HG03457 (cell line): Measurements from ENCODE around the gene RICTOR.

Source experiments
- ATAC-seq: cut with Tn5 transposase; IDR thresholded peaks from one replicate; pipeline ENCODE4 v1.9.1; 2021; ENCODE audit warnings: moderate number of reproducible peaks; ENCODE audit not compliant: unreplicated experiment

The RICTOR gene, protein sequence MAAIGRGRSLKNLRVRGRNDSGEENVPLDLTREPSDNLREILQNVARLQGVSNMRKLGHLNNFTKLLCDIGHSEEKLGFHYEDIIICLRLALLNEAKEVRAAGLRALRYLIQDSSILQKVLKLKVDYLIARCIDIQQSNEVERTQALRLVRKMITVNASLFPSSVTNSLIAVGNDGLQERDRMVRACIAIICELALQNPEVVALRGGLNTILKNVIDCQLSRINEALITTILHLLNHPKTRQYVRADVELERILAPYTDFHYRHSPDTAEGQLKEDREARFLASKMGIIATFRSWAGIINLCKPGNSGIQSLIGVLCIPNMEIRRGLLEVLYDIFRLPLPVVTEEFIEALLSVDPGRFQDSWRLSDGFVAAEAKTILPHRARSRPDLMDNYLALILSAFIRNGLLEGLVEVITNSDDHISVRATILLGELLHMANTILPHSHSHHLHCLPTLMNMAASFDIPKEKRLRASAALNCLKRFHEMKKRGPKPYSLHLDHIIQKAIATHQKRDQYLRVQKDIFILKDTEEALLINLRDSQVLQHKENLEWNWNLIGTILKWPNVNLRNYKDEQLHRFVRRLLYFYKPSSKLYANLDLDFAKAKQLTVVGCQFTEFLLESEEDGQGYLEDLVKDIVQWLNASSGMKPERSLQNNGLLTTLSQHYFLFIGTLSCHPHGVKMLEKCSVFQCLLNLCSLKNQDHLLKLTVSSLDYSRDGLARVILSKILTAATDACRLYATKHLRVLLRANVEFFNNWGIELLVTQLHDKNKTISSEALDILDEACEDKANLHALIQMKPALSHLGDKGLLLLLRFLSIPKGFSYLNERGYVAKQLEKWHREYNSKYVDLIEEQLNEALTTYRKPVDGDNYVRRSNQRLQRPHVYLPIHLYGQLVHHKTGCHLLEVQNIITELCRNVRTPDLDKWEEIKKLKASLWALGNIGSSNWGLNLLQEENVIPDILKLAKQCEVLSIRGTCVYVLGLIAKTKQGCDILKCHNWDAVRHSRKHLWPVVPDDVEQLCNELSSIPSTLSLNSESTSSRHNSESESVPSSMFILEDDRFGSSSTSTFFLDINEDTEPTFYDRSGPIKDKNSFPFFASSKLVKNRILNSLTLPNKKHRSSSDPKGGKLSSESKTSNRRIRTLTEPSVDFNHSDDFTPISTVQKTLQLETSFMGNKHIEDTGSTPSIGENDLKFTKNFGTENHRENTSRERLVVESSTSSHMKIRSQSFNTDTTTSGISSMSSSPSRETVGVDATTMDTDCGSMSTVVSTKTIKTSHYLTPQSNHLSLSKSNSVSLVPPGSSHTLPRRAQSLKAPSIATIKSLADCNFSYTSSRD (N-terminal part only)

DNA sequence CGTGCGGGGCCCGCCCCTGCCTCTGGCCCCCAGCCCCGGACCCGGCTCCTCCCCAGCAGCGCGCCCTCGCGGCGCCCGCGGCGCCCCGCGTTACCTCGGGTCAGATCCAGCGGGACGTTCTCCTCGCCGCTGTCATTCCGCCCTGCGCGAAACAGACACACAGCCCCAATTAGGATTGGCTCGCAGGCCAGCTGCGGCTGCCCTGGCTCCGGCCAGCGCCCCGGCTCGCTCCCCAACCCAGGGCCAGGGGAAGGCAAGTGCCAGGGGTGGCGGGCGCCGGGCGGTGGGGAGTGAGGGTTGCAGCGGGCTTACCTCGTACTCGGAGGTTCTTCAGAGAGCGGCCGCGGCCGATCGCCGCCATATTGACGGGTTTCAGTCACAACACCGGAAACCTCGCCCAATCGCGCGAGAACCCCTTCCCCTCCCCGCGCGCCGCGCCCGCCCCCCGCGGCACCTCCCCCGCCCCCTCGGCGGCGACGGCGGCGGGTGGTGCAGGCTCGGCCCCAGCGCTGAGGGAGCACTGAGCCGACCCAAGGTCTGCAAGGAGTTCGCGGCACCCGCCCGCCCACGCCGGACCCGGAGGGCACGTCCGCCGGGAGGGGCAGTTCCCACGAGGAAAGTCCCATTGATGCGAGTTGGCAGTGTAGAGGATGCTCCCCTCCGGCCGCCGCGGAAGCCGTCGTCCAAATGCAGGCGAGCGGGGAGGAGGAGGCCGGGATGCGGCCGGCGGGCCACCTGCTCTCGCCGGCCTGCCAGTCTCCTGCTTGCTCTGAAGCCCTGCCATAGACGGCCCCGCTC lies at the start of gene RICTOR:
RICTOR (minus strand) TSS at position 383 of the 798 bp plus-strand sequence; CDS start at position 361, 22 bp downstream.
- ATAC-seq = peak; percentile 54

DNA sequence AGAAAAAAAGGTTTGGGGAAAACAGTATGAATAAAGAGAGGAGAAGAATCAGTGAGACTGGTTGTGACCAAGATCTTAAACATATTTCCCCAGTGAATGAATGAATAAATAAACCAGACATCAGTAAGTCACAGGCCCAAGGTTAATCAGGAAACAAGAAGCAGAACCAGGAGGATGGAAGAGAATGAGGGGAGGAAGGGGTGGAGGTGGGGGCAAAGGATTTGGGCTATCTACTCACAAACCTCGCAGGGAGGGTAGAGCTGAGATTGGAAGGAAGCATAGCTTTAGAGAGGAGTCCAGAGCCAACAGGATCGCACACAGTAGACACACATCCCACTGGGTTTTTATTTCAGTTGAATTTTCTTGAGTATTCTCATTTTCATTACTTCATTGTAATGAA lies 47.7 kb upstream of the RICTOR start:
- ATAC-seq = no peak

DNA sequence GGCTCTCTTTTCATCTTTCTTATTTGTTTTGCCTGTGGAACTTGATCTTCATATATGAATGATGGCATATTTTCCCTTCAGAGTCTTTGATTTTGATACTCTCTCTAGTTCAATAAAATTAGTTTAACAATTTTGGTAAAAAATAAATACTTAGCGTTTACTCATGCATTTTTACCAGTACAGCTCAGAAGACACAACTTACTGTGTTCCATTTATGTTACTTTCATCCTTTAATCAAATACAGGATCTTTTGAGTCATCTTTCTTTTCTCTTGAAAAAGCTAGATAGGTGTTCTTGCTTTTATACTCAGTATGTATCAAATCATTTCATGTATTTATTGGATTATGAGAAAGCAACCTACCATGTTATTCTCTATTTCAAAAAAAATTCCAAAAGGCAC lies 47.1 kb upstream of the RICTOR start:
- no peak for ATAC-seq

- ATAC-seq = no peak
Observed at GRCh38 chr5:39120052-39120420, 45.8 kb upstream of the RICTOR start.

DNA sequence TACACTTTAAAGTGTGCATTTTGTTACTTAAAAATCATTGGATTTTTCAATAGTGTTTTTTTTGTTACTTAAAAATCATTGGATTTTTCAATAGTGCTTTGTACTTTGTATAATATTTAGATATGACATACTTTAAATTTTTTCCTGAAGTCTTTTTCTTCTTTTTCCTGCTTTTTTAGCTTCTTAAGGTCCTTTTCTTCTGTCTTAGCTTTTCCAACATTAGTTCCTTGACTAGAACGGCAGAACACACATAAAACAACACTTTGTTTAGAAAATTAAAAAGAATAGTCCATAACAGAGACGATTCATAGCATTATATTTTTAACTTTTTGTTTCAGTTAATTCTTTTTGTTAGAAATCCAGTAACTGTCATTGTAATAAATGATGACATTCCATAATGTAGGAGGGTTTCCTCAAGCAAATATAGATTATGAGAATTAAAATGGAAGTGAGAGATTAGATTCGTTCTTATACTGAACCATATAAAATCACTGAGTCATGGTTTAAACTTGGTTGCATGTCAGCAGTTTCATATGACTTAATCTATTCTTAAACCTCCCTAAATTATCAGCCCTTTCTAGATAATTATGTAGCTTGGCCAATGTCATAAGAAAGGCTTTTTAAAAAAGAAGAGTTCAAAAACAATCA lies 45.3 kb upstream of the RICTOR start:
- ATAC-seq = no peak

DNA sequence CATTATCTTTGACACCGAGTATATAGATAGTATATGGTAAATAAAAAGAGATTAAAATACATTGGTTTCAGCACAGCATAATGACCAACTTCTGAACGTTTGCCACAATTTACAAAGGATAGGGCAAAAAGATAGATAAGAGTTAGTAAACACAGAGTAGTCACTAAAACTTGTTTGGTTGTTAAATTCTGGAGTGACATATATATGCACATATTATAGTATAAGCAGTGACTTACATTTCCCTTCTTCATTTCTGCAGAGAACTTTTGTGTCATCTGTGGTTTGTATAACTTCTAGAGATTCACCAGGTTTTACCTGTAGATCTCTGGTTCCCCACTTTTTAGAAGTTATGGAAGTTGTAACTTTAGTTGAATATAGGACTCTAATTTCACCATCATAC lies 44.4 kb upstream of the RICTOR start:
- ATAC-seq = no peak

DNA sequence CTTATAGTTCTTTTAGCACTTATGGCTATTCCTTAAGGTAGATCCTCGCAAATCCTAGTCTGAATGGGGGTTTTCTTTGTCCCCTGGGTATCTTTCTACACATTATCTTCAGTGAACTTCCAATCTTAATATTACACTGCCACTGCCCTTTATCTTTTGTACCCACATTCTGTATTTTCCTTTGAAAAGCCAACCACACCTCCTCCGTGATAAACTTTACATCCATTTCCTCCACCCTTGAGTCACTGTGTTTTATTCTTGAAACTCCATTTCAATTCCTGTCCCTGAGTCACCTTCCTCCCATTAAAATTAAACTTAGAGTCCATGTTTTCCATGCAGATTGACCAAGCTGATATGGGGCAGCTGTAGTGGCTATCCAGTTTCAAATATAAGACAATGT lies 43.2 kb upstream of the RICTOR start:
- ATAC-seq = no peak

DNA sequence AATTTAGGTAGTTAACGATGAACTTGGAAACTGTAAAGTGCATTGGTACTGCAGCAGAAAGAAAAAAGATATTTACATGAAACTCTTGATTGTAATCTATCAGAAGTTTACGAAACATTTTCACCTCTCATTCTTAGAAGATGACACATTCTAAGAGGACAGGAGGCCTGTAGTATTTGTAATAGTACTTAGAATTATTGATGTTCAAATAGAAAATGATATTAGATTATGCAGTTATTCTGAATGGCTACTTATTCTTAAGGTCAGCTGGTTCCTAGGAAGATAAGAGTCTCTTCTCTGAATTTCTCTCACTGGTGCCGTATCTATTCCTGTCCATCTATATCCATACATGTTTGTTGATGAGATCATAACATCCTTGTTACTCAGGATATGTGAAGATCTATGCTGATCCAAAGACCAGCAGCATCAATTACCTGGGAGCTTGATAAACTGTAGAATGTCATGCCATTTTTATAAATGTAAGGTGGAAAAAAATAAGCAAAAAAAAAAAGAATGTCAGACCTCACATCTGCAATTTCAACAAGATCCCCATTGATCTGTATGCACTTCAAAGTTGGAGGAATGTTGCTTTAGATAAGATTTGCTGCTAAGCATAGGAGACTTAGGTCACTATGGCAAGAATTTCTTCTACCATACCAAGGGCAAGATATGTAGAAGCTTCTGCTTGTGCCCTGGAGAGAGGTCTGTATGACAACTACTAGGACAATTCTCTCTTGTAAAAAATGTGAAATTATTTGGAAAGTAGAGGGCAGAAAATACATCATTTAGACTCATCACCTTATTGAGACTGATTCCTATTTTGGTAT lies 42.4 kb upstream of the RICTOR start:
- ATAC-seq = no peak

GRCh38 chr5:39115644-39116343 lies 41.6 kb upstream of the RICTOR start:
- ATAC-seq = no peak

GRCh38 chr5:39114155-39114554 lies 40.0 kb upstream of the RICTOR start:
- ATAC-seq = no peak

GRCh38 chr5:39113354-39113953 lies 39.3 kb upstream of the RICTOR start:
- no peak for ATAC-seq

DNA sequence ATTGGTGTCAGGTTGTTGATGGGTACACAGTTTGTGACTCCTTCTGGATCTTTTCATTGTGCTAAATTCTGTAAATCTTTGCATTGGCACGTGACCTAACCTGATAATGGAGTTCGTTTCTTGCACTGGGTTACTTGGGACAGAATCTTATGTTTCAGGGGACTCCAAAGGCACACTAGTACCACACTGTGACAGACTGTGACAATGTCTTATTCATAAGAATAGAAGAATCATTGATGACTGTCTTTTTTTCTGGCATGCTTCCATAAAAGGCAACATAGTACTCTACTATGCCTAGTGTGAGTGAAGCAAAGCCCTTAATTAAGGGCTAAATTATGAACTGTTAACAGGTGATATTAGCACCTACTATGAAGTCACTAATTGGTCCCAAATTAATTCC lies 35.4 kb upstream of the RICTOR start:
- ATAC-seq = no peak

DNA sequence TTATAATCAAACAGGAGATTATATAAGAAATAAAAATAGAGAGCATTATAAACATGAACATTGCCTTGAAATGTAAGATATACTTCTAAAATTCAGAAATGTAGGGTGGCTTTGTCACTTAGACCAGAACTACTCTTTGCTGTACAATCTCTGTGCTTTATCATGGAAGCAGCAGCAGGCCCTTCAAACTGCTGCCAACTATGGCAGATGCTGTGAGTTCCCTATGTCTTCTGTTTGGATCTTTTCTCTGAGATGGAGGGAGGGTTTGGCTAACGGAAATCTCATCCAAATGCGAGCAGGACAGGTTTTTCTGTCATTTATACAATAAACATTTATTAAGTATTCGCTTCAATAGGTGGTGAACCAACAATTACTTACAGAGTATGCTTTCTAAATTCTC lies 34.8 kb upstream of the RICTOR start:
- no peak for ATAC-seq

DNA sequence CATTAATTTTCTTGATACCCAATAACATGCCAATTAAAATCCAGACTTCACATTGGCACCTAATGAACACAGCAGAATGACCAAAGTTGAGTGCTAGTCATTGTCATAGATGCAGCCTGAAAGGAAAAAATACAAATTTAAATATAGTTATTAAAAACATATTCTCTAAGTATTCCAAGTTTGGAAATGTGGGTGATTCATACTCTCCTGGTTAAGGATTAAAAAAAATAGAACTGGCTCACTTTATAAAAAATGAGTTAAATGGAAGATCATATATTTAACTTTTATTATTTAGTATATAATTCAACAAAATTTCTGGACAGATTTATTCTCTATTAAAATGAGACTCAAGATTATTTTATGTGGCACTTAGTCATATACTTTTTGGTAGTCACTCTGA lies 33.2 kb upstream of the RICTOR start:
- no peak for ATAC-seq

GRCh38 chr5:39106322-39106721 lies 32.1 kb upstream of the RICTOR start:
- ATAC-seq = no peak

- ATAC-seq = no peak
Observed at GRCh38 chr5:39104221-39104620, 30.0 kb upstream of the RICTOR start.

DNA sequence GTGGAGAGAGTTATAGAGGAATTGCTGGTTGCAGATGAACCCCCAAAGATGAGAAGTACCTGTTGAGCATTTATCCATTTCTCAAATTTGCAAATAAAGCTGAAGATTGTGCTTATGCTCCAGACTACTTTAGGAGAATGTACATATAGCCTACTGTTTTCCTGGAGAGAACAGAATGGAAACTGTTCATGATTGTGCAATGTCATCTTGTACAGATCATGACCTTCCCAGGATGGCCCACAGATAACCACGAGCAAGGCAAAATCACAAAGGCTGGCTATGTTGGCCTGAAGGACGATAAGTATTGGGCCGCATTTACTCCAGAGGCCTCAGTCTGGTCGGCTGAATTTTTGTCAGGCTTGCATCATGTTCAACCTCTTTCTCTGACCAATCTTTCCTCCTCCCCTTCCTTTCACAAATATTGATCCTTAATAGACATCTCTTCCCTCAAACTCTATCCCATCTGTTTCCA lies 28.5 kb upstream of the RICTOR start:
- no peak for ATAC-seq

DNA sequence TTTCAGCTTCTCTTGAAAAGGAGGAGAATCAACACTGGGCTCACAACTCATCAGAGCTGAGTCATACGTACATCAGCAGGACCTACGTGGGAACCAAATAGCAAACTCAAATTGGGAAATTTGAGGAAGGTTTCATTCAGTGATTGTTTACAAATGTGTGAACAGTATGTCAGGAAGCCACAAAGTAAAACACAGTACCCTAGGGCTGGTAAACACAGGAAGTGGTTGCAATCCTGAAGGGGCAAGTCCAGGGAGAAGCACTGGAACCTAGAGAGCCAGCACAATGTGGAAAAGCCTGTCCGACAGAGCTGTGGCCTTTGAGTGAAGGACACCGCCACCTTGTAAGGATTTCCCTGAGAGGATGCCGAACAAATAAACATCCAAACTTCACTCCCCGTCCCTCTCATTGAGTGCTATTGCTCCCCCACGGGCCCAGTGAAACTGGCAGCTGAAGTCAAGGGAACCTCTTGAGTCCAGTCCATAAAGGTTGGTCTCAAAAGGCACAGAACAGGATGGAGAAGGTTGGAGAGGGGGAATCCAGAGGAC lies 26.7 kb upstream of the RICTOR start:
- ATAC-seq = no peak
